H1 (cell line): ENCODE measurements around the gene STK31. TPM values are rescaled to one million over a fixed set of nuclear protein-coding genes. Genes with fewer than 3 reads are reported as not detected.

Experiments
- CTCF ChIA-PET: fragments of 300-600 bp; sonication (Branson Sonifier 250); formaldehyde crosslinking; loops from one replicate; lab custom pipeline; 2021; ENCODE audit not compliant: partially characterized antibody; lab: Charles Lee
- POLR2A ChIA-PET: fragments of 300-600 bp; sonication (Branson Sonifier 250); formaldehyde crosslinking; loops from one replicate; lab custom pipeline; 2021; ENCODE audit warnings: inconsistent platforms; ENCODE audit not compliant: partially characterized antibody; lab: Charles Lee
- DNase-seq, 2 experiments: peaks; one replicate each; pipeline versions ENCODE4 v3.0.0 to v3.0.0-alpha.2; 2010 to 2022; ENCODE audit warnings: low spot score in 2 of 2, low read depth in 1 of 2, mixed read lengths in 1 of 2
- FAIRE-seq: peaks from 2 replicates; lab custom pipeline; 2011; peaks lifted over from hg19 to GRCh38; lab: Jason Lieb, UNC
- H2AFZ ChIP-seq: 2 replicates; pipeline ENCODE4 v1.8.1; 2012; ENCODE audit warnings: low read length, inconsistent platforms
- H2AK5ac ChIP-seq: 2 replicates; pipeline ENCODE4 v1.6.1; 2013; ENCODE audit warnings: low read depth, low read length
- H2BK120ac ChIP-seq: replicated peaks from 2 replicates; pipeline ENCODE3; 2013; ENCODE audit warnings: low read depth, low read length, inconsistent platforms
- H2BK12ac ChIP-seq: 2 replicates; pipeline ENCODE4 v1.6.1; 2013; ENCODE audit warnings: low read depth, low read length
- H2BK15ac ChIP-seq: 2 replicates; pipeline ENCODE4 v1.6.1; 2013; ENCODE audit warnings: low read length
- H2BK20ac ChIP-seq: 2 replicates; pipeline ENCODE4 v1.6.1; 2013; ENCODE audit warnings: low read length
- H2BK5ac ChIP-seq: 2 replicates; pipeline ENCODE4 v1.6.1; 2013; ENCODE audit warnings: low read depth, low read length
- H3K14ac ChIP-seq: 2 replicates; pipeline ENCODE4 v1.6.1; 2013; ENCODE audit warnings: inconsistent platforms; ENCODE audit not compliant: insufficient read length
- H3K18ac ChIP-seq: 2 replicates; pipeline ENCODE4 v1.6.1; 2013; ENCODE audit warnings: low read length; ENCODE audit errors: extremely low read depth
- H3K23ac ChIP-seq: 2 replicates; pipeline ENCODE4 v1.6.1; 2013; ENCODE audit warnings: inconsistent platforms; ENCODE audit not compliant: insufficient read length
- H3K23me2 ChIP-seq: 2 replicates; pipeline ENCODE4 v1.6.1; 2013; ENCODE audit warnings: low read depth, low read length
- H3K27ac ChIP-seq: 2 replicates; pipeline ENCODE4 v1.6.1; 2011; ENCODE audit warnings: low read depth, low read length, inconsistent platforms
- H3K27me3 ChIP-seq, 4 experiments: replicated peaks in 1 of 4; 1 replicate in 1 of 4; 2 replicates in 3 of 4; pipeline versions ENCODE4 v1.6.1 to v1.8.1; 2011 to 2013; ENCODE audit warnings: low read length in 3 of 4, mild to moderate bottlenecking in 3 of 4, inconsistent platforms in 2 of 4, mixed read lengths in 2 of 4, moderate library complexity in 1 of 4; ENCODE audit not compliant: control insufficient read depth in 3 of 4, insufficient read depth in 3 of 4; ENCODE audit errors: extremely low read depth in 1 of 4
- H3K36me3 ChIP-seq, 4 experiments: 2 replicates each; pipeline versions ENCODE4 v1.6.1 to v1.8.1; 2011 to 2013; ENCODE audit warnings: mild to moderate bottlenecking in 4 of 4, low read length in 3 of 4, moderate library complexity in 2 of 4, control low read depth in 1 of 4, inconsistent platforms in 1 of 4; ENCODE audit not compliant: insufficient read depth in 4 of 4, control insufficient read depth in 2 of 4
- H3K4ac ChIP-seq: replicated peaks from 2 replicates; pipeline ENCODE3; 2013; ENCODE audit warnings: low read length, low read depth, mixed read lengths, inconsistent platforms; ENCODE audit not compliant: insufficient read length
- H3K4me1 ChIP-seq, 4 experiments: replicated peaks in 1 of 4; 1 replicate in 1 of 4; 2 replicates in 3 of 4; pipeline versions ENCODE4 v1.6.1 to v1.8.1; 2011 to 2013; ENCODE audit warnings: low read length in 3 of 4, inconsistent platforms in 2 of 4, mixed read lengths in 1 of 4; ENCODE audit not compliant: insufficient read depth in 4 of 4, control insufficient read depth in 3 of 4
- H3K4me2 ChIP-seq, 2 experiments: 2 replicates each; pipeline versions ENCODE4 v1.6.1 to v1.8.1; 2011 to 2013; ENCODE audit warnings: low read depth in 2 of 2, low read length in 2 of 2, control low read depth in 1 of 2, inconsistent platforms in 1 of 2, mild to moderate bottlenecking in 1 of 2; ENCODE audit not compliant: insufficient read depth in 1 of 2
- H3K4me3 ChIP-seq, 4 experiments: fragments of 200-600, 300-600 bp in 1 of 4; sonication (generic), shearing (Covaris generic), sonication (Bioruptor Twin) in 1 of 4; 2 replicates each; pipeline versions ENCODE4 v1.5.1 to v1.8.1; 2011 to 2016; ENCODE audit warnings: low read length in 4 of 4, low read depth in 3 of 4, control low read depth in 2 of 4, inconsistent platforms in 2 of 4, mild to moderate bottlenecking in 2 of 4, mixed read lengths in 1 of 4, moderate library complexity in 1 of 4; ENCODE audit not compliant: insufficient read depth in 2 of 4; ENCODE audit errors: extremely low read depth in 1 of 4
- H3K56ac ChIP-seq: replicated peaks from 2 replicates; pipeline ENCODE3; 2013; ENCODE audit warnings: low read depth, mild to moderate bottlenecking, mixed read lengths, low read length, inconsistent platforms; ENCODE audit not compliant: insufficient read length
- H3K79me1 ChIP-seq: 2 replicates; pipeline ENCODE4 v1.6.1; 2013; ENCODE audit warnings: low read depth, low read length, control low read depth
- H3K79me2 ChIP-seq, 2 experiments: 2 replicates each; pipeline versions ENCODE4 v1.6.1 to v1.8.1; 2012 to 2013; ENCODE audit warnings: low read length in 2 of 2, mild to moderate bottlenecking in 2 of 2, inconsistent platforms in 1 of 2; ENCODE audit not compliant: insufficient read depth in 2 of 2, control insufficient read depth in 1 of 2
- H3K9ac ChIP-seq, 4 experiments: replicated peaks in 1 of 4; 1 replicate in 1 of 4; 2 replicates in 3 of 4; pipeline versions ENCODE4 v1.6.1 to v1.8.1; 2011 to 2013; ENCODE audit warnings: low read depth in 3 of 4, low read length in 3 of 4, control low read depth in 2 of 4, mild to moderate bottlenecking in 2 of 4, moderate library complexity in 2 of 4, inconsistent platforms in 1 of 4; ENCODE audit errors: extremely low read depth in 1 of 4
- H3K9me3 ChIP-seq, 2 experiments: 2 replicates each; pipeline versions ENCODE4 v1.6.1 to v1.8.1; 2012 to 2013; ENCODE audit warnings: mild to moderate bottlenecking in 2 of 2, moderate library complexity in 2 of 2, control low read depth in 1 of 2, inconsistent platforms in 1 of 2, low read depth in 1 of 2, low read length in 1 of 2, mixed read lengths in 1 of 2; ENCODE audit not compliant: insufficient read depth in 2 of 2
- H4K20me1 ChIP-seq, 2 experiments: replicated peaks in 1 of 2; 2 replicates each; pipeline versions ENCODE3 to v1.8.1; 2011 to 2013; ENCODE audit warnings: inconsistent platforms in 2 of 2, low read length in 2 of 2, mild to moderate bottlenecking in 1 of 2; ENCODE audit not compliant: insufficient read depth in 2 of 2, control insufficient read depth in 1 of 2
- H4K5ac ChIP-seq: 2 replicates; pipeline ENCODE4 v1.6.1; 2013; ENCODE audit warnings: low read length, low read depth, mixed read lengths, inconsistent platforms; ENCODE audit not compliant: insufficient read length
- H4K8ac ChIP-seq: 2 replicates; pipeline ENCODE4 v1.8.0; 2013; ENCODE audit warnings: mild to moderate bottlenecking, moderate library complexity, low read length, inconsistent platforms; ENCODE audit not compliant: insufficient read depth; ENCODE audit errors: extremely low read depth
- H4K91ac ChIP-seq: replicated peaks from 2 replicates; pipeline ENCODE3; 2013; ENCODE audit warnings: low read length, mixed read lengths, inconsistent platforms; ENCODE audit not compliant: insufficient read length
- BACH1 ChIP-seq: IDR thresholded peaks from 2 replicates; pipeline ENCODE4 v1.6.1; 2012; ENCODE audit warnings: low read length, improper control_type of control experiment
- CBX8 ChIP-seq: fragments of 300-800, 300-1000 bp; sonication (generic); IDR thresholded peaks from 2 replicates; pipeline ENCODE4 v1.7.1; 2016; ENCODE audit warnings: low read depth, low read length, borderline replicate concordance
- CEBPB ChIP-seq: IDR thresholded peaks from 2 replicates; pipeline ENCODE4 v1.6.1; 2012; ENCODE audit warnings: low read depth, low read length
- EP300 ChIP-seq, 2 experiments: IDR thresholded peaks; 1 replicate in 1 of 2; 2 replicates in 1 of 2; pipeline ENCODE4 v1.6.1; 2011 to 2012; ENCODE audit warnings: low read depth in 2 of 2, low read length in 2 of 2, mild to moderate bottlenecking in 2 of 2, borderline replicate concordance in 1 of 2, inconsistent platforms in 1 of 2, moderate library complexity in 1 of 2
- GTF2F1 ChIP-seq: IDR thresholded peaks from 2 replicates; pipeline ENCODE4 v1.6.1; 2012; ENCODE audit warnings: low read depth, low read length, improper control_type of control experiment, borderline replicate concordance
- KDM4A ChIP-seq: IDR thresholded peaks from one replicate; pipeline ENCODE4 v1.7.1; 2012; ENCODE audit warnings: low read depth, mild to moderate bottlenecking, moderate library complexity, low read length, inconsistent platforms; ENCODE audit not compliant: severe bottlenecking
- MAFK ChIP-seq: IDR thresholded peaks from 2 replicates; pipeline ENCODE4 v1.6.1; 2012; ENCODE audit warnings: low read depth, mild to moderate bottlenecking, improper control_type of control experiment, low read length
- NANOG ChIP-seq: IDR thresholded peaks from 2 replicates; pipeline ENCODE4 v1.6.1; 2011; ENCODE audit warnings: low read length, low read depth, mild to moderate bottlenecking, inconsistent platforms; ENCODE audit not compliant: insufficient read depth, poor library complexity, severe bottlenecking
- NRF1 ChIP-seq: IDR thresholded peaks from 2 replicates; pipeline ENCODE4 v1.6.1; 2011; ENCODE audit warnings: mild to moderate bottlenecking, low read depth, low read length, improper control_type of control experiment
- PHF8 ChIP-seq: fragments of 200-600 bp; sonication (generic); conservative IDR thresholded peaks from 2 replicates; pipeline ENCODE4 v1.7.1; 2012; ENCODE audit warnings: low read depth, mild to moderate bottlenecking, inconsistent platforms, low read length, moderate library complexity
- POLR2AphosphoS5 ChIP-seq: IDR thresholded peaks from 2 replicates; pipeline ENCODE4 v1.6.1; 2011; ENCODE audit warnings: low read depth, low read length
- RFX5 ChIP-seq: IDR thresholded peaks from 2 replicates; pipeline ENCODE4 v1.6.1; 2011; ENCODE audit warnings: low read depth, low read length, improper control_type of control experiment, borderline replicate concordance
- SAP30 ChIP-seq: fragments of 300-600 bp; sonication (generic); IDR thresholded peaks from 2 replicates; pipeline ENCODE4 v1.7.1; 2012; ENCODE audit warnings: low read length, moderate library complexity, mild to moderate bottlenecking, inconsistent platforms; ENCODE audit not compliant: insufficient read depth, insufficient replicate concordance
- TBP ChIP-seq: IDR thresholded peaks from 2 replicates; pipeline ENCODE4 v1.6.1; 2011; ENCODE audit warnings: low read depth, low read length, improper control_type of control experiment
- TEAD4 ChIP-seq: IDR thresholded peaks from 2 replicates; pipeline ENCODE4 v1.6.1; 2012; ENCODE audit warnings: low read depth, low read length, inconsistent platforms, mixed read lengths
- YY1 ChIP-seq: IDR thresholded peaks from 2 replicates; pipeline ENCODE4 v1.6.1; 2011; ENCODE audit warnings: low read depth, mild to moderate bottlenecking, low read length
- WGBS, 2 experiments: shearing (Covaris generic) in 1 of 2; methylation state at CpG; one replicate each; pipeline versions ENCODE4 v1.1.6 to v1.1.7; 2013 to 2015; ENCODE audit warnings: low lambda C conversion rate in 2 of 2, mixed read lengths in 2 of 2, inconsistent platforms in 1 of 2, low coverage in 1 of 2, missing lambda C conversion rate in 1 of 2; ENCODE audit not compliant: insufficient replicate concordance in 2 of 2, insufficient coverage in 1 of 2, insufficient read length in 1 of 2; ENCODE audit errors: extremely low coverage in 1 of 2, missing lambda C conversion rate in 1 of 2; 5-methylcytosine and 5-hydroxymethylcytosine counted together
- polyA plus RNA-seq, 7 experiments: library from polyadenylated mRNA; depleted of rRNA in 3 of 7; stranded (reverse) in 5 of 7; unstranded in 2 of 7; fragments of >200 nt in 5 of 7; fragments of 200-250 nt in 2 of 7; gene quantifications; 1 replicate in 5 of 7; 2 replicates in 1 of 7; 4 replicates in 1 of 7; pipeline versions ENCODE4 v1.2.1 to v1.2.3, GENCODE V29; 2011 to 2013; ENCODE audit warnings: missing spikeins in 2 of 7, mixed read lengths in 2 of 7
- total RNA-seq: library from RNA; stranded (reverse); fragmentation: NEBNext Ultra II Directional; extraction: Animal tissue kit (Norgen Biotek cat#: 25700); gene quantifications from 2 replicates; pipeline ENCODE4 v1.2.1, GENCODE V29; 2021

STK31 gene
- total and polyA plus RNA-seq, 2 of the 8 experiments (the other 6 are each of a cell fraction or from before 2014, with no cell fraction given): 0.15 to 0.32 TPM

DNA sequence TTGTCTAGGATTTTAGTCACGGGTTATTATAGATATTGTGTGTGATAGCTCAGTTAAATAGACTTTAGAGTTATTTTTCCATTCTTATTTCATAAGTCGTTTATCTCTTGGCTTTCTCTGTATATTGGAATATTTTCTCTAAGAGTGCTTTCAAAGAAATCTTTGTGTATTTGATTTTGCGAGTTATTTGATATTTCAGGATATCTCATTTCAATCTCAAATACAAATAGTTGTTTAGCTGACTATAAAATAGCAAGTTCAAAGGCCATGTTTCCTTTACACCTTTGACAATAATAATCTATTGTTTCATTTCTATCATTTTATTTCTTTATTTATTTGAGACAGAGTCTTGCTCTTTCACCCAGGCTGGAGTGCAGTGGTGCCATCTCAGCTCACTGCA, 55.9 kb downstream of the STK31 start:
- 93% methylated on average over 3 of the region's 3 CpGs; no CpG with 5 or more reads in 1 of the 2 experiments for WGBS, 2 experiments
- DNase-seq: no peak
- H3K56ac ChIP-seq: no peak overlapping the region
- no peak overlapping the region for H2BK15ac ChIP-seq
- no peaks in the 10 kb centered on the region for H4K20me1 ChIP-seq
- CTCF ChIA-PET: no interaction called here
- H3K4me3 ChIP-seq: no peak overlapping the region
- H3K23ac ChIP-seq: no peak overlapping the region
- no peak overlapping the region for H2AK5ac ChIP-seq
- H2BK20ac ChIP-seq: no peak overlapping the region
- POLR2A ChIA-PET: no interaction called here
- H3K79me1 ChIP-seq: no peaks in the 10 kb centered on the region
- H3K4ac ChIP-seq: no peak overlapping the region
- no peak overlapping the region for H4K8ac ChIP-seq
- no peaks in the 10 kb centered on the region for H3K79me2 ChIP-seq
- H3K27me3 ChIP-seq: no peaks in the 10 kb centered on the region; a peak in 1 of 7 replicates
- H3K9ac ChIP-seq: no peak overlapping the region
- no peak overlapping the region for H2AFZ ChIP-seq
- no peak overlapping the region for H3K27ac ChIP-seq
- no peak overlapping the region for H2BK12ac ChIP-seq
- no peaks in the 10 kb centered on the region for H3K9me3 ChIP-seq
- no peak overlapping the region for H3K18ac ChIP-seq
- no peaks in the 10 kb centered on the region for H3K4me1 ChIP-seq
- no peak for FAIRE-seq
- no peak overlapping the region for H3K4me2 ChIP-seq
- no peak overlapping the region for H2BK120ac ChIP-seq
- no peak overlapping the region for H3K14ac ChIP-seq
- H3K36me3 ChIP-seq: no peaks in the 10 kb centered on the region
- H3K23me2 ChIP-seq: no peaks in the 10 kb centered on the region
- no peak overlapping the region for H4K91ac ChIP-seq
- no peak overlapping the region for H2BK5ac ChIP-seq
- H4K5ac ChIP-seq: no peak overlapping the region
- TF ChIP-seq NANOG (no peak), SAP30 (no peak), TEAD4 (no peak), KDM4A (no peak), RFX5 (no peak), YY1 (no peak), POLR2AphosphoS5 (no peak), CEBPB (no peak), EP300 (IDR thresholded peaks at IDR 0.05; ENCODE audit: borderline replicate concordance in 1 of 2, low read depth in 2 of 2, low read length in 2 of 2) (no peak), TBP (no peak), GTF2F1 (no peak), MAFK (no peak), PHF8 (no peak), NRF1 (no peak), CBX8 (no peak), BACH1 (no peak)
